Peyer's patch (tissue), 4 donors: ENCODE data around the gene WHAMM.

ENCODE experiments used
- POLR2A ChIP-seq, 2 donors: fragments of 450-650 bp; IDR thresholded peaks; one replicate each; pipeline ENCODE4 v1.5.1; 2017; ENCODE audit warnings: antibody characterized with exemption in 2 of 2, mild to moderate bottlenecking in 2 of 2, moderate library complexity in 2 of 2
- TF ChIP-seq, protein P1 (sequence below), 6 experiments: fragments of 450-650 bp in 4 of 6; fragments of 200-600 bp in 2 of 6; sonication (generic) in 1 of 6; IDR thresholded peaks; one replicate each; pipeline ENCODE4 v1.5.1; 2017 to 2019; ENCODE audit warnings: antibody characterized with exemption in 6 of 6, mild to moderate bottlenecking in 3 of 6, moderate library complexity in 1 of 6

DNA sequence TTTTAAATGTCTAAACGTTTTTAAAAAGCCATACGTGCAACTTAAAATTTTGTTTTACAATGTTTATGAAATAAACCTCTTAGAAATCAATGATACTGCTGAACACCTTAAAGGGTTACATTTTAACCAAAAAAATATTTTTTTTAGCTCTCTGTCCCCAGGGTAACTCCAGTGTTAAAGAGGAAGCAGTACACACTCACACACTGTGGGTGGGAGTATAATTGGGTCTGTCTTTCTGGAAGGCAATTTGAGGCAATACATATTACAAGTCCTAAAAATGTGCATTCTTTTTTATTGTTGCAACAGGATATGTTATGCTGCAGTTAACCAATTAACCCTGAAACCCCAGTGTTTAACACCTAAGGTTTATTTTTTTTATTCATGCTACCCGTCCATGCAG is 34.1 kb downstream of the WHAMM start:
- TF ChIP-seq, protein P1, sequence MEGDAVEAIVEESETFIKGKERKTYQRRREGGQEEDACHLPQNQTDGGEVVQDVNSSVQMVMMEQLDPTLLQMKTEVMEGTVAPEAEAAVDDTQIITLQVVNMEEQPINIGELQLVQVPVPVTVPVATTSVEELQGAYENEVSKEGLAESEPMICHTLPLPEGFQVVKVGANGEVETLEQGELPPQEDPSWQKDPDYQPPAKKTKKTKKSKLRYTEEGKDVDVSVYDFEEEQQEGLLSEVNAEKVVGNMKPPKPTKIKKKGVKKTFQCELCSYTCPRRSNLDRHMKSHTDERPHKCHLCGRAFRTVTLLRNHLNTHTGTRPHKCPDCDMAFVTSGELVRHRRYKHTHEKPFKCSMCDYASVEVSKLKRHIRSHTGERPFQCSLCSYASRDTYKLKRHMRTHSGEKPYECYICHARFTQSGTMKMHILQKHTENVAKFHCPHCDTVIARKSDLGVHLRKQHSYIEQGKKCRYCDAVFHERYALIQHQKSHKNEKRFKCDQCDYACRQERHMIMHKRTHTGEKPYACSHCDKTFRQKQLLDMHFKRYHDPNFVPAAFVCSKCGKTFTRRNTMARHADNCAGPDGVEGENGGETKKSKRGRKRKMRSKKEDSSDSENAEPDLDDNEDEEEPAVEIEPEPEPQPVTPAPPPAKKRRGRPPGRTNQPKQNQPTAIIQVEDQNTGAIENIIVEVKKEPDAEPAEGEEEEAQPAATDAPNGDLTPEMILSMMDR (IDR thresholded peaks at IDR 0.05): no peak
- TF ChIP-seq POLR2A (IDR thresholded peaks at IDR 0.05): no peak
